Measurements from ENCODE around the gene GALNT9.

Gene GALNT9

GRCh38 chr12:132182711-132183365 is 146.6 kb downstream of the GALNT9 start:
- H3K4me1 Mint-ChIP-seq (ENCODE audit: low read depth in 2 of 2) = peaks cover 12 to 26% of the 10 kb centered on the region in 2 donors
- ATAC-seq (replicated peaks) (no peak), DNase-seq (no peak)
- H3K4me3 Mint-ChIP-seq = no peak overlapping the region
- H3K9me3 Mint-ChIP-seq = no peaks in the 10 kb centered on the region
- H3K27me3 Mint-ChIP-seq = peaks cover 6 to 13% of the 10 kb centered on the region in 2 donors
- peaks cover 13% of the 10 kb centered on the region for H3K36me3 Mint-ChIP-seq (ENCODE audit: insufficient read depth)
- peak overlapping the region in 1 of 2 donors; percentile 7 for H3K27ac Mint-ChIP-seq

GRCh38 chr12:132182206-132182710 is 147.1 kb downstream of the GALNT9 start:
- DNase-seq (no peak), ATAC-seq (replicated peaks) (no peak)
- Mint-ChIP-seq H3K4me3 (no peak overlapping the region), H3K36me3 (ENCODE audit: insufficient read depth) (peaks cover 10% of the 10 kb centered on the region), H3K27me3 (peaks cover 6 to 13% of the 10 kb centered on the region in 2 donors), H3K9me3 (no peaks in the 10 kb centered on the region), H3K4me1 (ENCODE audit: low read depth in 2 of 2) (peaks cover 12 to 22% of the 10 kb centered on the region in 2 donors), H3K27ac (peak overlapping the region in 1 of 2 donors; percentile 7)

GRCh38 chr12:132181570-132182200 is 147.7 kb downstream of the GALNT9 start:
- DNase-seq = no peak
- no peak overlapping the region for H3K4me3 Mint-ChIP-seq
- peaks cover 5% of the 10 kb centered on the region for H3K36me3 Mint-ChIP-seq (ENCODE audit: insufficient read depth)
- H3K27ac Mint-ChIP-seq = no peak overlapping the region
- peaks cover 12 to 16% of the 10 kb centered on the region in 2 donors for H3K4me1 Mint-ChIP-seq (ENCODE audit: low read depth in 2 of 2)
- H3K9me3 Mint-ChIP-seq = no peaks in the 10 kb centered on the region
- ATAC-seq (replicated peaks) = no peak
- H3K27me3 Mint-ChIP-seq = peaks cover 11 to 18% of the 10 kb centered on the region in 2 donors

- Mint-ChIP-seq H3K4me1 (ENCODE audit: low read depth in 2 of 2) (peaks cover 11% of the 10 kb centered on the region in 2 donors), H3K27me3 (peaks cover 12 to 25% of the 10 kb centered on the region in 2 donors), H3K36me3 (ENCODE audit: insufficient read depth) (peaks cover 5% of the 10 kb centered on the region), H3K4me3 (no peak overlapping the region), H3K27ac (no peak overlapping the region), H3K9me3 (no peaks in the 10 kb centered on the region)
- DNase-seq = no peak
- no peak for ATAC-seq (replicated peaks)
These were observed 148.5 kb downstream of the GALNT9 start for GRCh38 chr12:132180648-132181546.

- Mint-ChIP-seq H3K36me3 (ENCODE audit: insufficient read depth) (peaks cover 5% of the 10 kb centered on the region), H3K9me3 (no peaks in the 10 kb centered on the region), H3K27me3 (peaks cover 12 to 28% of the 10 kb centered on the region in 2 donors), H3K4me3 (no peak overlapping the region), H3K4me1 (ENCODE audit: low read depth in 2 of 2) (peaks cover 4 to 9% of the 10 kb centered on the region in 2 donors), H3K27ac (no peak overlapping the region)
- ATAC-seq (replicated peaks) (no peak), DNase-seq (no peak)
These were observed 149.7 kb downstream of the GALNT9 start for GRCh38 chr12:132179431-132180362.

GRCh38 chr12:132178801-132179401 is 150.5 kb downstream of the GALNT9 start:
- DNase-seq (no peak), ATAC-seq (replicated peaks) (peak; percentile 70)
- Mint-ChIP-seq H3K27ac (peak overlapping the region in 1 of 2 donors; percentile 25), H3K4me1 (ENCODE audit: low read depth in 2 of 2) (peaks cover 4 to 9% of the 10 kb centered on the region in 2 donors), H3K27me3 (peaks cover 12 to 36% of the 10 kb centered on the region in 2 donors), H3K36me3 (ENCODE audit: insufficient read depth) (peaks cover 5% of the 10 kb centered on the region), H3K4me3 (peak overlapping the region; percentile 55 to 75), H3K9me3 (no peaks in the 10 kb centered on the region)

- Mint-ChIP-seq H3K27me3 (peaks cover 14 to 39% of the 10 kb centered on the region in 2 donors), H3K36me3 (ENCODE audit: insufficient read depth) (peaks cover 3% of the 10 kb centered on the region), H3K9me3 (no peaks in the 10 kb centered on the region), H3K4me1 (ENCODE audit: low read depth in 2 of 2) (peaks cover 4 to 11% of the 10 kb centered on the region in 2 donors), H3K27ac (peak overlapping the region in 1 of 2 donors; percentile 25), H3K4me3 (peak overlapping the region in 1 of 2 donors; percentile 75)
- ATAC-seq (replicated peaks) (no peak), DNase-seq (no peak)
These were observed 151.1 kb downstream of the GALNT9 start for GRCh38 chr12:132178316-132178715.

GRCh38 chr12:132176920-132177551 is 152.4 kb downstream of the GALNT9 start:
- Mint-ChIP-seq H3K27me3 (peaks cover 21 to 49% of the 10 kb centered on the region in 2 donors), H3K9me3 (no peaks in the 10 kb centered on the region), H3K4me1 (ENCODE audit: low read depth in 2 of 2) (peaks cover 4 to 15% of the 10 kb centered on the region in 2 donors), H3K36me3 (ENCODE audit: insufficient read depth) (peaks cover 3% of the 10 kb centered on the region), H3K4me3 (no peak overlapping the region), H3K27ac (no peak overlapping the region)
- no peak for DNase-seq
- ATAC-seq (replicated peaks) = no peak

GRCh38 chr12:132176385-132176919 is 152.9 kb downstream of the GALNT9 start:
- no peak for DNase-seq
- H3K27me3 Mint-ChIP-seq = peaks cover 21 to 49% of the 10 kb centered on the region in 2 donors
- peaks cover 3% of the 10 kb centered on the region for H3K36me3 Mint-ChIP-seq (ENCODE audit: insufficient read depth)
- no peak overlapping the region for H3K4me3 Mint-ChIP-seq
- H3K9me3 Mint-ChIP-seq = no peaks in the 10 kb centered on the region
- H3K4me1 Mint-ChIP-seq (ENCODE audit: low read depth in 2 of 2) = peaks cover 4 to 15% of the 10 kb centered on the region in 2 donors
- no peak overlapping the region for H3K27ac Mint-ChIP-seq
- ATAC-seq (replicated peaks) = no peak

- Mint-ChIP-seq H3K27ac (no peak overlapping the region), H3K4me1 (ENCODE audit: low read depth in 2 of 2) (peaks cover 4 to 13% of the 10 kb centered on the region in 2 donors), H3K9me3 (no peaks in the 10 kb centered on the region), H3K27me3 (peaks cover 21 to 49% of the 10 kb centered on the region in 2 donors), H3K36me3 (ENCODE audit: insufficient read depth) (peaks cover 3% of the 10 kb centered on the region), H3K4me3 (no peak overlapping the region)
- DNase-seq = no peak
- no peak for ATAC-seq (replicated peaks)
These were observed 153.6 kb downstream of the GALNT9 start for GRCh38 chr12:132175496-132176384.
